HG02623 (cell line): Measurements from ENCODE around the gene SUPT5H.

Source experiments
- ATAC-seq: cut with Tn5 transposase; IDR thresholded peaks from one replicate; pipeline ENCODE4 v1.9.1; 2021; ENCODE audit warnings: moderate library complexity; ENCODE audit not compliant: unreplicated experiment

Gene SUPT5H

DNA sequence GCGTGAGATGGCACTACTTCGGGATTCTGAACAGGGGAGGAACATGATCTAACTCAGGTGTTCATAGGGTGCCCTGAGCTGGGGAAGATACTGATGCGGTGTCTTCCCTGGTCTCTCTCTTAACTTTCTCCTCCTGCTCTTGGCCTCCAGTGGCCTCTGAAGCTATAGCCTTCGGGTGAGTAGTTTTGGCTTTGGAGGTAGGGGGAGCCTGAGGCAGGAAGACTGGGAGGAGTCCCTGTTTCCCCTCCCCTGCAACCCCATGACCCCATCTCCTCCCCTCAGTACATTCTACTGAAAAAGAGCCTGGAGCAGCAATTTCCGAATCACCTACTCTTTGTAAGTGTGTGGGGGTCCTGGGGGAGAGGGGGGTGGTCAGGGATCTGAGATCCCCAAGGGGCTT lies 73.1 kb downstream of the SUPT5H start:
- ATAC-seq: no peak

DNA sequence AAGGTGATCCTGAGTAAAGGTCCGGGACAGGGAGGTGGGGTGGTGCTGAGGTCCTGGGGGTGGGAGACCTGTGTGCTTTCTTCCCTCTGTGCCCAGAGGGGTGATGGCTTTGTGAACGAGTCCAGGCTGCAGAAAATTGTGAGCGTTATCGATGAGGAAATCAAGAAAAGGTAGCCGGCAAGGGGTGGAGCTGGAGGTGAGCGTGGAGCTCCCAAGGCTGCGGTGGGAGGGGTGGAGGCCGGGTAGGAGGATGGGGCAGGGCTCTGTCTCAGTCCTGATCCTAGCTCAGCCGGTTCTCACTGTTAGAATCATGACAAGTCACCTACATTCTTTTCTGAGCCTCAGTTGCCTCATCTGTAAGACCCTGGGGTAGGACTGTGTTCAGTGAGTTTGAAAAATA lies 73.6 kb downstream of the SUPT5H start:
- ATAC-seq: no peak

- no peak for ATAC-seq
Observed at GRCh38 chr19:39520541-39521484, 75.4 kb downstream of the SUPT5H start.

- ATAC-seq: no peak
Observed at GRCh38 chr19:39524495-39524894, 79.1 kb downstream of the SUPT5H start.

DNA sequence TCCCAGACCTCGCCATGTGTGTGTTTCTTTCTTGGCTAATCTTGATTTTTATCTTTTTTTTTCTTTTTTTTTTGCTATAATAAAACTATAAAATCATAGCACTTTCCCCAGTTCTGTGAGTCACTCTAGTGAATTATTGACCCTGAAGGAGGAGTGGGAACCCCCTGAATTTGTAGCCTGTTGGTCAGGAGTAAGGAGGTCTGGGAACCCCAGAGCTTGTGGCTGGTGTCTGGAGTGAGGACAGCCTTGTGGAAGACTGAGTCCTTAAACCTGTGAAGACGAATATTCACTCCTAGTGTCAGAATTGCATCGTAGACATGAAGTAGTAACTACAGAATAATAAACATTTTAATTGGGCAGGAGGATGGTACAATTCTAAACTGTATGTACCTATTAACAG lies 79.8 kb downstream of the SUPT5H start:
- ATAC-seq: no peak
